Measurements from ENCODE around the gene HHLA2. TPM values are rescaled to one million over a fixed set of nuclear protein-coding genes. Genes with fewer than 3 reads are reported as not detected.
"Not testable (repeated sequence)": the region's sequence is repeated elsewhere in the genome, so short reads cannot be mapped to it uniquely, and the experiment has no call there.

Gene HHLA2
- total and polyA plus RNA-seq, 7 donors = 0.71 to 97.8 (median 71.7) TPM; not detected in 3

DNA sequence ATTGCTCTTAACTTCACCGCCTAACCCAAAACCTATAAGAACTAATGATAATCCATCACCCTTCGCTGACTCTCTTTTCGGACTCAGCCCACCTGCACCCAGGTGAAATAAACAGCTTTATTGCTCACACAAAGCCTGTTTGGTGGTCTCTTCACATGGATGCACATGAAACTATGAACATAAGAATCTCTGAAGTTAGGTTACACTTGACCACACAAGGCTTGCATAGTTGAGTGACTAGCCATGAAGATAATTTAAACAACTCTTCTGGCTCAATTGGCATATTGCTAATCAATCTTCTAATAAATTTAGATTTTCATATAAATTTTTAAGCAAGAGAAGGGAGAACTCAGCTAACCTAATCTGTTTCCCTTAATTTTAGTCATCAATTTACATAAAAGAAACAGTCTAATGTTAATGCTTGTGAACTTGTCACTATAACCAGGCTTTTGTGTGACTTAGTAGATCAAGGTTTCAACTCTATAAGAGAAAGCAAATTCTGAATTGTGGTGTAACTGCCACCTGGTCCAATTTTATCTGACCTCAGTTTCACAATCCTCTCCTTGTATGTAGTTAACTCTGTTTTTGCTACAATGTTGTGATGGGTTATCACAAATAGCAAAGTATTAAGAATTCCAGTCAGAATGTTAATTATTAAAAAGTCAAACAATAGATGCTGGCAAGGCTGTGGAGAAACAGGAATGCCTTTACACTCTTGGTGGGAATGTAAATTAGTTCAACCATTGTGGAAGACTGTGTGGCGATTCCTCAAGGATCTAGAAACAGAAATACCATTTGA lies 82.0 kb downstream of the HHLA2 start:
- no peaks in the 10 kb centered on the region for H3K4me1 ChIP-seq
- no peaks in the 10 kb centered on the region for H3K9me3 ChIP-seq
- 86 to 92% methylated on average over 4 of the region's 4 CpGs for WGBS, 2 donors
- TF ChIP-seq POLR2AphosphoS5 (IDR thresholded peaks at IDR 0.05) (no peak), POLR2A (IDR thresholded peaks at IDR 0.05) (no peak), EP300 (IDR thresholded peaks at IDR 0.05) (no peak)
- TF ChIP-seq, protein P1, sequence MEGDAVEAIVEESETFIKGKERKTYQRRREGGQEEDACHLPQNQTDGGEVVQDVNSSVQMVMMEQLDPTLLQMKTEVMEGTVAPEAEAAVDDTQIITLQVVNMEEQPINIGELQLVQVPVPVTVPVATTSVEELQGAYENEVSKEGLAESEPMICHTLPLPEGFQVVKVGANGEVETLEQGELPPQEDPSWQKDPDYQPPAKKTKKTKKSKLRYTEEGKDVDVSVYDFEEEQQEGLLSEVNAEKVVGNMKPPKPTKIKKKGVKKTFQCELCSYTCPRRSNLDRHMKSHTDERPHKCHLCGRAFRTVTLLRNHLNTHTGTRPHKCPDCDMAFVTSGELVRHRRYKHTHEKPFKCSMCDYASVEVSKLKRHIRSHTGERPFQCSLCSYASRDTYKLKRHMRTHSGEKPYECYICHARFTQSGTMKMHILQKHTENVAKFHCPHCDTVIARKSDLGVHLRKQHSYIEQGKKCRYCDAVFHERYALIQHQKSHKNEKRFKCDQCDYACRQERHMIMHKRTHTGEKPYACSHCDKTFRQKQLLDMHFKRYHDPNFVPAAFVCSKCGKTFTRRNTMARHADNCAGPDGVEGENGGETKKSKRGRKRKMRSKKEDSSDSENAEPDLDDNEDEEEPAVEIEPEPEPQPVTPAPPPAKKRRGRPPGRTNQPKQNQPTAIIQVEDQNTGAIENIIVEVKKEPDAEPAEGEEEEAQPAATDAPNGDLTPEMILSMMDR (IDR thresholded peaks at IDR 0.05) = no peak
- no peaks in the 10 kb centered on the region for H3K36me3 ChIP-seq
- no peak overlapping the region for H3K4me3 ChIP-seq
- H3K27ac ChIP-seq = no peak overlapping the region
- intact Hi-C loops (cut with DNase I) = no loop called here
- no peaks in the 10 kb centered on the region for H3K27me3 ChIP-seq
- DNase-seq = no peak

DNA sequence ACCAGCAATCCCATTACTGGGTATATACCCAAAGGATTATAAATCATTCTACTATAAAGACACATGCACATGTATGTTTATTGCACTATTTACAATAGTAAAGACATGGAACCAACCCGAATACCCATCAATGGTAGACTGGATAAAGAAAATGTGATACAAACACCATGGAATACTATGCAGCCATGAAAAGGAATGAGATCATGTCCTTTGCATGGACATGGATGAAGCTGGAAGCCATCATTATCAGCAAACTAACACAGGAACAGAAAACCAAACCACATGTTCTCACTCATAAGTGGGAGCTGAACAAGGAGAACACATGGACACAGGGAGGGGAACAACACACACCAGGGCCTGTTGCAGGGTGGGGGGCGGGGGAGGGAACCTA lies 82.6 kb downstream of the HHLA2 start:
- H3K27me3 ChIP-seq; H3K9me3 ChIP-seq; H3K27ac ChIP-seq; H3K4me3 ChIP-seq; H3K36me3 ChIP-seq; DNase-seq; H3K4me1 ChIP-seq; intact Hi-C loops (cut with DNase I): not testable (repeated sequence)
- WGBS, 2 donors = 92 to 93% methylated on average over 2 of the region's 2 CpGs

DNA sequence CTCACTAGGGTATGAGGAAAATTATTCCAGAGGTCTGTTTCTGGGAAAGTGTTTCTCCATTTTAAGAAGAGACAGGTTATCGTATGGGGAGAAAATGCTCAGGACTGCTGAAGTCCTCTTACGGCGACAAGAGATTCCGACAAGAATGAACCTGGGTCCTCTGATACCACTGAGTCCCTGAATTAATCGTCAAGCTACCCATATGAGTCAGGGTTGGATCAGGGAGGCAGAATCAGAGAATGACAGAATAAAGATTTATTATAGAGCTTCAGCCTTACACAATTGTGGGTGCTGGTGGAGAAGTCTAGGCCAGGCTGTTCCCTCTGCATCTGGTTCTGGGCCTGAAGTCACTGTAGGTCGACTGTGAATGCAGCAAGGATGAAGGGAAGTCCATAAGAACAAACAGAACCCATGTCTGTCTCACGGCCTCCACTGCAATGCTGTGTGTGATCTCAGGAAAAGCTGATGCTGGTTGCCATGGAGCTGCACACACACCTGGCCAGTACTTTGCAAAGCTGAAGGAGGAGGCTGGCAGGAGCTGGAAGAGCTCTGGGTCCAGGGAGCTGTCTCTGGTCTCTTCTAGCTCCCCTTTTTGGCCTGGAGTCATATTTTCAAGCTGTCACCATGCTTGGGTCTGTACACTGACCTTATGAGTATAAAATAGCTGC lies 83.9 kb downstream of the HHLA2 start:
- TF ChIP-seq EP300 (IDR thresholded peaks at IDR 0.05) (no peak), POLR2AphosphoS5 (IDR thresholded peaks at IDR 0.05) (no peak), POLR2A (IDR thresholded peaks at IDR 0.05) (no peak)
- TF ChIP-seq, protein P1 (IDR thresholded peaks at IDR 0.05) = no peak
- intact Hi-C loops (cut with DNase I) = no loop called here
- WGBS, 2 donors = 88 to 92% methylated on average over 7 of the region's 7 CpGs
- Histone ChIP-seq H3K4me3 (no peak overlapping the region), H3K4me1 (no peaks in the 10 kb centered on the region), H3K9me3 (no peaks in the 10 kb centered on the region), H3K36me3 (no peaks in the 10 kb centered on the region), H3K27ac (no peak overlapping the region), H3K27me3 (no peaks in the 10 kb centered on the region)
- no peak for DNase-seq

DNA sequence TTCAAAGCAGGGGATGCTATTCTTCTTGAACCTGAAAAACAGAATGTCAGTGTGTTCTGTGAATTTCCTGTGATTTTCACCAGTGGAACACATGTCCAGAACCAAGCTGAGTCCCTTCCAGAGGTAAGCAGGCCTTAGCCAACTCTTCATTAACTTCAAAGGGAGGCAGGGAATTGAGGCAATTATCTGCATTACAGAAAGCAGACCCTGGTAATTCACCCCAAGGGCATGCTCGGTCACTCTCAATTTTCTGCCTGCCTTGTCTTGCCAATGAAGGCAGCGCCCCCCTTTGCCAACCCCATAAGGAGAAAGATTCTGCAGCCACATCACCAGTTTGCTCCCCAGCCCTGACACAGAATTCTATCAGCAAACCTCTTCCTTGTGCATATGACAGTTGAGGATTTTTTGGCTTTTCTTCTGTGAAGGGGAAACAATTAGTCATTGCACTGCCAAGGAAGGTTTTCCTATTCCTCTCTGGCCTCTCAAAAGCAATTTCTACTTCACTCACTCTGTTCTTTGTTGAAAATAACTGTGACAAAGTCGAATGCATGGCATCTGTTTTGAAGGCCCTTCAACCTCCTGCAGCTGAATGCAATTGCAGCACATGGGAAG lies 85.3 kb downstream of the HHLA2 start:
- WGBS, 2 donors = 78 to 84% methylated on average over 3 of the region's 3 CpGs
- intact Hi-C loops (cut with DNase I) = no loop called here

DNA sequence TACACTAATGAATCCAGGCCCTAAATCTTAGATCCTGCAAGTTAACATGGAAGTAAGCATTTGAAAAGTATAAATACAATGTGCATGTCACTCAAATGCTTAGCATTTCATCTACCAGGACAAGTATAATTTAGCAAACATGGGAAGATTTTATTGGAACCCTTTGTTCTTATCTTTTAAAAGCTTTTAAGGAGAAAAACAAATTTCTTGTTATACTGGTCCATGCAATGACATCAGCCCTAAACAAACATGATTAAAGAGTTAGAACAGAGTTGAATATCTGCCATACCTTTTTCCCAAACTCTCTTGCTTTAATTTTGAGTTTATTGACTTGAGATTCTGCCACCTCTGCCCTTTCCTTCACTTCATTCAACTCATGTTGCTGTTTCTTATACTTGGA lies 87.0 kb downstream of the HHLA2 start:
- intact Hi-C loops (cut with DNase I) = no loop called here
- no peaks in the 10 kb centered on the region for H3K4me1 ChIP-seq
- TF ChIP-seq POLR2AphosphoS5 (IDR thresholded peaks at IDR 0.05) = no peak
- TF ChIP-seq POLR2A (IDR thresholded peaks at IDR 0.05) = no peak
- no peak for TF ChIP-seq EP300 (IDR thresholded peaks at IDR 0.05)
- TF ChIP-seq, protein P1 (IDR thresholded peaks at IDR 0.05) = no peak
- H3K9me3 ChIP-seq = no peaks in the 10 kb centered on the region
- no peaks in the 10 kb centered on the region for H3K36me3 ChIP-seq
- no peak for DNase-seq
- H3K27ac ChIP-seq = no peak overlapping the region
- H3K27me3 ChIP-seq = no peaks in the 10 kb centered on the region
- H3K4me3 ChIP-seq = no peak overlapping the region

More for the DNA sequence above, 85.3 kb downstream of the HHLA2 start:
- no peaks in the 10 kb centered on the region for H3K27me3 ChIP-seq
- no peaks in the 10 kb centered on the region for H3K9me3 ChIP-seq
- DNase-seq = no peak
- no peak overlapping the region for H3K27ac ChIP-seq
- H3K4me1 ChIP-seq = no peaks in the 10 kb centered on the region
- TF ChIP-seq, protein P1 (IDR thresholded peaks at IDR 0.05) = no peak
- TF ChIP-seq EP300 (IDR thresholded peaks at IDR 0.05) = no peak
- TF ChIP-seq POLR2A (IDR thresholded peaks at IDR 0.05) = no peak
- no peaks in the 10 kb centered on the region for H3K36me3 ChIP-seq
- H3K4me3 ChIP-seq = no peak overlapping the region

Measured in sigmoid colon (tissue), 7 donors.